Measurements from ENCODE around the gene TMEM178B.

DNA sequence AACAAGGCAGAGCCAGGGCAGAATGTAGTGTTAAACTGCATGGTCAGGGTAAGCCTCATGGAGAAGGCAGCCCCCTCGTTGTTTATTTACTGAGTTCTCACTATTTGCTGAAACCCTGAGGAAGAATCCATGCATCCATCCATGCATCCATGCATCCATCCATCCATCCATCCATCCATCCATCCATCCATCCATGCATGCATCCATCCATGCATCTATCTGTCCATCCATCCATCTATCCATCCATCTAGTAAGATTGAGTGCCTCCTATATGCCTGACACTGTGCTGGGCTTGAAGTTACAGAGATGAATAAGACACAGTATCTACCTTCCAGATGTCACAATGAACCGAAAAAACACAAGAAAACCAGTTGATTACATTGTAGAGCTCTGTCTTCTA lies 275.9 kb downstream of the TMEM178B start:
- TF ChIP-seq TCF12 (IDR thresholded peaks at IDR 0.05), result no peak
- no peak for TF ChIP-seq TCF12 (CRISPR knock-in tag; IDR thresholded peaks at IDR 0.05)
- no peak for TF ChIP-seq RFX5 (IDR thresholded peaks at IDR 0.05; ENCODE audit: low read depth, low read length)
- no peak for TF ChIP-seq ZNF879 (CRISPR knock-in tag; IDR thresholded peaks at IDR 0.05)
- no peak for TF ChIP-seq EZH2 (conservative IDR thresholded peaks at IDR 0.05; ENCODE audit: low read depth, low read length)
- no peak for TF ChIP-seq POLR2AphosphoS5 (IDR thresholded peaks at IDR 0.05; ENCODE audit: low read depth, low read length)
- TF ChIP-seq ZBTB7A (CRISPR knock-in tag; IDR thresholded peaks at IDR 0.05), result no peak

Data from HepG2 (cell line).